ENCODE results near the gene HSPB6.

HSPB6 gene

GRCh38 chr19:35746531-35746930 lies 10.3 kb downstream of the HSPB6 start:
- H3K36me3 ChIP-seq (ENCODE audit: insufficient read depth, low read length), result no peaks in the 10 kb centered on the region
- H4K20me1 ChIP-seq (ENCODE audit: insufficient read depth, low read length, poor library complexity, severe bottlenecking), result no peaks in the 10 kb centered on the region
- no peaks in the 10 kb centered on the region for H3F3A ChIP-seq (ENCODE audit: low read depth)
- no peaks in the 10 kb centered on the region for H3K9me2 ChIP-seq (replicated peaks; ENCODE audit: low read depth, low read length)
- H3K4me2 ChIP-seq (ENCODE audit: low read depth, low read length, poor library complexity, severe bottlenecking), result peak overlapping the region; percentile 93
- H3K9me3 ChIP-seq (ENCODE audit: insufficient read depth, low read depth, low read length), result no peaks in the 10 kb centered on the region
- TF ChIP-seq EZH2phosphoT487 (IDR thresholded peaks at IDR 0.05; ENCODE audit: borderline replicate concordance), result no peak
- TF ChIP-seq, protein P1, sequence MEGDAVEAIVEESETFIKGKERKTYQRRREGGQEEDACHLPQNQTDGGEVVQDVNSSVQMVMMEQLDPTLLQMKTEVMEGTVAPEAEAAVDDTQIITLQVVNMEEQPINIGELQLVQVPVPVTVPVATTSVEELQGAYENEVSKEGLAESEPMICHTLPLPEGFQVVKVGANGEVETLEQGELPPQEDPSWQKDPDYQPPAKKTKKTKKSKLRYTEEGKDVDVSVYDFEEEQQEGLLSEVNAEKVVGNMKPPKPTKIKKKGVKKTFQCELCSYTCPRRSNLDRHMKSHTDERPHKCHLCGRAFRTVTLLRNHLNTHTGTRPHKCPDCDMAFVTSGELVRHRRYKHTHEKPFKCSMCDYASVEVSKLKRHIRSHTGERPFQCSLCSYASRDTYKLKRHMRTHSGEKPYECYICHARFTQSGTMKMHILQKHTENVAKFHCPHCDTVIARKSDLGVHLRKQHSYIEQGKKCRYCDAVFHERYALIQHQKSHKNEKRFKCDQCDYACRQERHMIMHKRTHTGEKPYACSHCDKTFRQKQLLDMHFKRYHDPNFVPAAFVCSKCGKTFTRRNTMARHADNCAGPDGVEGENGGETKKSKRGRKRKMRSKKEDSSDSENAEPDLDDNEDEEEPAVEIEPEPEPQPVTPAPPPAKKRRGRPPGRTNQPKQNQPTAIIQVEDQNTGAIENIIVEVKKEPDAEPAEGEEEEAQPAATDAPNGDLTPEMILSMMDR (conservative IDR thresholded peaks at IDR 0.05; ENCODE audit: low read length), result no peak
- peak overlapping the region; percentile 86 for H3K9ac ChIP-seq (ENCODE audit: low read depth, low read length, poor library complexity, severe bottlenecking)
- no peak overlapping the region for H2AFZ ChIP-seq (ENCODE audit: low read length)
- H3K79me2 ChIP-seq (ENCODE audit: insufficient read depth, low read length), result peaks cover 22% of the 10 kb centered on the region
- no peaks in the 10 kb centered on the region for H3K27me3 ChIP-seq (ENCODE audit: insufficient read depth, low read length, poor library complexity, severe bottlenecking)
- H3K4me1 ChIP-seq (ENCODE audit: insufficient read depth, low read length, poor library complexity, severe bottlenecking), result peaks cover 30% of the 10 kb centered on the region
- peak overlapping the region; percentile 85 for H3K4me3 ChIP-seq (ENCODE audit: low read length, poor library complexity, severe bottlenecking)

DNA sequence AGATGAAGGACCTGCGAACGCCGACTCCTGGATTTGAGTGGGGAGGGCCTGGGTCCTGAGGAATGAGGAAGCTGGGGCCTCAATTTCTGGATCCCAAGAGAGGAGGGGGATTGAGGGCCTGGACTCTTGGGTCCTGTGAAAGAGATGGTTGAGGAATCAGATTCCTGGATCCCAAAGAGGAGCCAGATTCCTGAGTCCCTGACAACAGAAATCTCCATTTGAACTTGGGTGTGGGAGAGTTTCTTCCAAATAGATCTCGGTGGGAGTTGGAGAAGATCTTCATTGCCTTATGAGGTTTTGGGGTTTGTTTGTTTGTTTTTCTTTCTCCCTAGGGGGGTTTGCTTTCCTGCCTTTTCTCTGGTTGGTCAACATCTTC lies 10.8 kb downstream of the HSPB6 start:
- Histone ChIP-seq H3F3A (ENCODE audit: low read depth) (no peaks in the 10 kb centered on the region), H3K4me1 (ENCODE audit: insufficient read depth, low read length, poor library complexity, severe bottlenecking) (peaks cover 30% of the 10 kb centered on the region), H2AFZ (ENCODE audit: low read length) (peak overlapping the region; percentile 53; the same call in 1 of the 2 replicates), H3K4me3 (ENCODE audit: low read length, poor library complexity, severe bottlenecking) (peak overlapping the region; percentile 85), H3K9me3 (ENCODE audit: insufficient read depth, low read depth, low read length) (no peaks in the 10 kb centered on the region), H3K9me2 (replicated peaks; ENCODE audit: low read depth, low read length) (no peaks in the 10 kb centered on the region), H3K79me2 (ENCODE audit: insufficient read depth, low read length) (peaks cover 22% of the 10 kb centered on the region), H3K9ac (ENCODE audit: low read depth, low read length, poor library complexity, severe bottlenecking) (peak overlapping the region; percentile 86), H4K20me1 (ENCODE audit: insufficient read depth, low read length, poor library complexity, severe bottlenecking) (no peaks in the 10 kb centered on the region), H3K27me3 (ENCODE audit: insufficient read depth, low read length, poor library complexity, severe bottlenecking) (no peaks in the 10 kb centered on the region), H3K36me3 (ENCODE audit: insufficient read depth, low read length) (no peaks in the 10 kb centered on the region), H3K4me2 (ENCODE audit: low read depth, low read length, poor library complexity, severe bottlenecking) (peak overlapping the region; percentile 93)
- no peak for TF ChIP-seq EZH2phosphoT487 (IDR thresholded peaks at IDR 0.05; ENCODE audit: borderline replicate concordance)
- TF ChIP-seq, protein P1 (conservative IDR thresholded peaks at IDR 0.05; ENCODE audit: low read length), result no peak

DNA sequence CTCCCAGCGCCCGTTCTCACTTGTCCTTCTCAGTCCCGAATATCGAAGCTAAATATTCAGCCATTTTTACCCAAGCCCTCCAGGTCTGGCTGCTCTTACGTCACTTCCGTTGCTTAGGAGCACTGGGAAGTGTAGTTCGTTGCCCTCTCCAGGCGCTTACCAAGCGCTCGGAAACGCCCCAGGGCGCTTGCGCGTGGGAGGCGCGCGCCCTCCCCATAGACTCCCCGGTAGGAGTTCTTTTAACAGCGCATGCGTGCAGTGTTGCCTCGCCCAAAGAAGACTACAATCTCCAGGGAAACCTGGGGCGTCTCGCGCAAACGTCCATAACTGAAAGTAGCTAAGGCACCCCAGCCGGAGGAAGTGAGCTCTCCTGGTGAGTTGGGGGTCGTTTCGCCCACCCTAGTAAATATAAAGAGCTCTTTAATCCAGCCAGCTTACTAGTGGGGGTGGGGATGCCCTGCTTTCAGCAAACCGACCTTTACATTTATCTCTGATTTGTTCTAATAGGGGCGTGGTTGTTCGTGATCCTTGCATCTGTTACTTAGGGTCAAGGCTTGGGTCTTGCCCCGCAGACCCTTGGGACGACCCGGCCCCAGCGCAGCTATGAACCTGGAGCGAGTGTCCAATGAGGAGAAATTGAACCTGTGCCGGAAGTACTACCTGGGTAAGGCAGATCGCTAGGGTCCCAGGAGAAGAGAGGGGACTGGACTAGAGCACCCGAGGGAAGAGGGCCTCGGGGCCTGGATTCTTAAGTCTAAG lies 11.3 kb downstream of the HSPB6 start, which contains the start of the genes PSENEN and U2AF1L4:
Gene PSENEN (plus strand): TSS at position 324 of the 759 bp plus-strand sequence. CDS start 280 bp downstream, at position 604.
Gene U2AF1L4 (minus strand): TSS at position 91 of the 759 bp plus-strand sequence. CDS start 27 bp downstream, at position 64.
- Histone ChIP-seq H2AFZ (ENCODE audit: low read length) (peak within 1 kb of the TSS; percentile 69), H3K4me3 (ENCODE audit: low read length, poor library complexity, severe bottlenecking) (peak within 1 kb of the TSS; percentile 85), H3K36me3 (ENCODE audit: insufficient read depth, low read length) (no peaks in the 10 kb centered on the region), H4K20me1 (ENCODE audit: insufficient read depth, low read length, poor library complexity, severe bottlenecking) (no peaks in the 10 kb centered on the region), H3F3A (ENCODE audit: low read depth) (no peaks in the 10 kb centered on the region), H3K27me3 (ENCODE audit: insufficient read depth, low read length, poor library complexity, severe bottlenecking) (no peaks in the 10 kb centered on the region), H3K9me2 (replicated peaks; ENCODE audit: low read depth, low read length) (no peaks in the 10 kb centered on the region), H3K4me1 (ENCODE audit: insufficient read depth, low read length, poor library complexity, severe bottlenecking) (peaks cover 30% of the 10 kb centered on the region), H3K9ac (ENCODE audit: low read depth, low read length, poor library complexity, severe bottlenecking) (peak within 1 kb of the TSS; percentile 92), H3K9me3 (ENCODE audit: insufficient read depth, low read depth, low read length) (no peaks in the 10 kb centered on the region), H3K79me2 (ENCODE audit: insufficient read depth, low read length) (peaks cover 22% of the 10 kb centered on the region), H3K4me2 (ENCODE audit: low read depth, low read length, poor library complexity, severe bottlenecking) (peak within 1 kb of the TSS; percentile 93)
- TF ChIP-seq, protein P1 (conservative IDR thresholded peaks at IDR 0.05; ENCODE audit: low read length), result no peak
- no peak for TF ChIP-seq EZH2phosphoT487 (IDR thresholded peaks at IDR 0.05; ENCODE audit: borderline replicate concordance)
